ENCODE measurements around the gene CD8B2.

DNA sequence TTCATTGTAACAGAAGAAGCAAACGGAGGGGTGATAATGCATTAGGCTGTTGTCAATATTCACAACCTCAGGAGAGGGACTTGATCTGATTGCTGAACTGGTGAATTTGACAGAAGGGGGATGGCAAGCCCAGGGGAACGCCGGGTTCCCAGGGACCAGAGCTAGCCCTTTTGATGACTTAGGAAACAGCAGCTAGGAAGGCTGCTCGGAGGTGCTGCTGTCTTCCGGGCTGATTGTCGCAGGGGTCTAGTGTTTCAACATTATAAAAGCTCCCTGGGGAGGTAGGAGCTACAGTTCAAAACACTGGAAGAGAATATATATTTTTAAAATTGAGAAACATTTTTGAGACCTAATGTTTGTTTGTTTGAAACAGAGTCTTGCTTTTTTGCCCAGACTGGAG is 47.3 kb downstream of the CD8B2 start:
- no peak for TF ChIP-seq POLR2A (IDR thresholded peaks at IDR 0.05)
- TF ChIP-seq, protein P1, sequence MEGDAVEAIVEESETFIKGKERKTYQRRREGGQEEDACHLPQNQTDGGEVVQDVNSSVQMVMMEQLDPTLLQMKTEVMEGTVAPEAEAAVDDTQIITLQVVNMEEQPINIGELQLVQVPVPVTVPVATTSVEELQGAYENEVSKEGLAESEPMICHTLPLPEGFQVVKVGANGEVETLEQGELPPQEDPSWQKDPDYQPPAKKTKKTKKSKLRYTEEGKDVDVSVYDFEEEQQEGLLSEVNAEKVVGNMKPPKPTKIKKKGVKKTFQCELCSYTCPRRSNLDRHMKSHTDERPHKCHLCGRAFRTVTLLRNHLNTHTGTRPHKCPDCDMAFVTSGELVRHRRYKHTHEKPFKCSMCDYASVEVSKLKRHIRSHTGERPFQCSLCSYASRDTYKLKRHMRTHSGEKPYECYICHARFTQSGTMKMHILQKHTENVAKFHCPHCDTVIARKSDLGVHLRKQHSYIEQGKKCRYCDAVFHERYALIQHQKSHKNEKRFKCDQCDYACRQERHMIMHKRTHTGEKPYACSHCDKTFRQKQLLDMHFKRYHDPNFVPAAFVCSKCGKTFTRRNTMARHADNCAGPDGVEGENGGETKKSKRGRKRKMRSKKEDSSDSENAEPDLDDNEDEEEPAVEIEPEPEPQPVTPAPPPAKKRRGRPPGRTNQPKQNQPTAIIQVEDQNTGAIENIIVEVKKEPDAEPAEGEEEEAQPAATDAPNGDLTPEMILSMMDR (IDR thresholded peaks at IDR 0.05) = no peak
